PFSK-1 (cell line): ENCODE measurements around the gene PTCD1.

Experiments used
- FOXP2 ChIP-seq: optimal IDR thresholded peaks from 2 replicates; pipeline ENCODE3; 2011; ENCODE audit warnings: borderline replicate concordance, control low read depth, inconsistent platforms; ENCODE audit not compliant: insufficient read depth; ENCODE audit errors: extremely low read length, extremely low read depth
- POLR2AphosphoS5 ChIP-seq: IDR thresholded peaks from 2 replicates; pipeline ENCODE4 v1.6.1; 2012; ENCODE audit warnings: low read depth, mild to moderate bottlenecking, control low read depth, low read length, moderate library complexity
- REST ChIP-seq, 2 experiments: IDR thresholded peaks; 2 replicates each; pipeline versions ENCODE4 v1.6.1 to v1.8.0; 2011 to 2012; ENCODE audit warnings: low read depth in 2 of 2, low read length in 2 of 2, control low read depth in 1 of 2, inconsistent platforms in 1 of 2, mild to moderate bottlenecking in 1 of 2, moderate library complexity in 1 of 2; ENCODE audit not compliant: insufficient read depth in 1 of 2
- SIN3A ChIP-seq: IDR thresholded peaks from 2 replicates; pipeline ENCODE4 v1.6.1; 2012; ENCODE audit warnings: mild to moderate bottlenecking, low read length, moderate library complexity, borderline replicate concordance; ENCODE audit not compliant: insufficient read depth
- TAF1 ChIP-seq: IDR thresholded peaks from 2 replicates; pipeline ENCODE4 v1.6.1; 2012; ENCODE audit warnings: low read length, control low read depth, borderline replicate concordance; ENCODE audit not compliant: insufficient read depth

GRCh38 chr7:99380032-99380822 lies 58.4 kb downstream of the PTCD1 start:
- TF ChIP-seq TAF1 (no peak), POLR2AphosphoS5 (no peak), REST (IDR thresholded peaks at IDR 0.05; ENCODE audit: insufficient read depth in 1 of 2, low read depth in 2 of 2, low read length in 2 of 2) (no peak), SIN3A (no peak), FOXP2 (no peak)
